Measurements from ENCODE around the gene VCAM1. TPM values are rescaled to one million over a fixed set of nuclear protein-coding genes. Genes with fewer than 3 reads are reported as not detected.

The VCAM1 gene
- total and polyA plus RNA-seq, 4 experiments from 2014 or later: not detected

GRCh38 chr1:100722221-100722620 is 2.7 kb downstream of the VCAM1 start:
- no peak overlapping the region for H3K4me3 ChIP-seq (ENCODE audit: low read length in 2 of 2)
- peaks cover 9 to 18% of the 10 kb centered on the region in 2 donors for H3K27me3 Mint-ChIP-seq
- ChIA-PET CTCF (ENCODE audit: partially characterized antibody) (no interaction called here), POLR2A (ENCODE audit: partially characterized antibody) (no interaction called here)
- intact Hi-C loops (cut with micrococcal nuclease): no loop called here
- no peaks in the 10 kb centered on the region for H3K9me3 ChIP-seq (ENCODE audit: control insufficient read depth in 1 of 2, low read length in 2 of 2)
- no peak overlapping the region for H3K27ac Mint-ChIP-seq
- no peak overlapping the region for H3K4me3 Mint-ChIP-seq
- H3K4me1 Mint-ChIP-seq: no peaks in the 10 kb centered on the region
- DNase-seq: no peak
- no peaks in the 10 kb centered on the region for H3K4me1 ChIP-seq (ENCODE audit: insufficient read depth, low read length)
- no peaks in the 10 kb centered on the region for H3K36me3 Mint-ChIP-seq
- no peak overlapping the region for H3K27ac ChIP-seq (ENCODE audit: low read depth, low read length)
- peaks cover 0 to 3% (median 0%) of the 10 kb centered on the region in 8 donors for H3K9me3 Mint-ChIP-seq
- peaks cover 5% of the 10 kb centered on the region for H3K27me3 ChIP-seq (ENCODE audit: insufficient read depth, low read length)
- no peaks in the 10 kb centered on the region for H3K36me3 ChIP-seq (ENCODE audit: insufficient read depth, low read length)

- Mint-ChIP-seq H3K36me3 (no peaks in the 10 kb centered on the region), H3K4me1 (no peaks in the 10 kb centered on the region), H3K27me3 (peaks cover 9 to 15% of the 10 kb centered on the region in 2 donors), H3K4me3 (no peak overlapping the region), H3K9me3 (peaks cover 0 to 3% (median 0%) of the 10 kb centered on the region in 8 donors), H3K27ac (no peak overlapping the region)
- CTCF ChIA-PET (ENCODE audit: partially characterized antibody): no interaction called here
- H3K9me3 ChIP-seq (ENCODE audit: control insufficient read depth in 1 of 2, low read length in 2 of 2): no peaks in the 10 kb centered on the region
- no peaks in the 10 kb centered on the region for H3K36me3 ChIP-seq (ENCODE audit: insufficient read depth, low read length)
- peaks cover 5% of the 10 kb centered on the region for H3K27me3 ChIP-seq (ENCODE audit: insufficient read depth, low read length)
- H3K27ac ChIP-seq (ENCODE audit: low read depth, low read length): no peak overlapping the region
- H3K4me3 ChIP-seq (ENCODE audit: low read length in 2 of 2): no peak overlapping the region
- POLR2A ChIA-PET (ENCODE audit: partially characterized antibody): no interaction called here
- H3K4me1 ChIP-seq (ENCODE audit: insufficient read depth, low read length): no peaks in the 10 kb centered on the region
- no peak for DNase-seq
- intact Hi-C loops (cut with micrococcal nuclease): no loop called here
Measured at GRCh38 chr1:100724281-100724680, 4.7 kb downstream of the VCAM1 start.

GRCh38 chr1:100730130-100730529 is 10.6 kb downstream of the VCAM1 start:
- no peaks in the 10 kb centered on the region for H3K27me3 ChIP-seq (ENCODE audit: insufficient read depth, low read length)
- H3K4me3 ChIP-seq (ENCODE audit: low read length in 2 of 2): no peak overlapping the region
- H3K9me3 ChIP-seq (ENCODE audit: control insufficient read depth in 1 of 2, low read length in 2 of 2): no peaks in the 10 kb centered on the region
- intact Hi-C loops (cut with micrococcal nuclease): no loop called here
- no peaks in the 10 kb centered on the region for H3K4me1 ChIP-seq (ENCODE audit: insufficient read depth, low read length)
- Mint-ChIP-seq H3K9me3 (peaks cover 0 to 3% (median 0%) of the 10 kb centered on the region in 8 donors), H3K4me1 (no peaks in the 10 kb centered on the region), H3K36me3 (no peaks in the 10 kb centered on the region), H3K27me3 (peaks cover 5 to 11% of the 10 kb centered on the region in 2 donors), H3K27ac (no peak overlapping the region), H3K4me3 (no peak overlapping the region)
- CTCF ChIA-PET (ENCODE audit: partially characterized antibody): no interaction called here
- DNase-seq: no peak
- no peaks in the 10 kb centered on the region for H3K36me3 ChIP-seq (ENCODE audit: insufficient read depth, low read length)
- POLR2A ChIA-PET (ENCODE audit: partially characterized antibody): no interaction called here
- no peak overlapping the region for H3K27ac ChIP-seq (ENCODE audit: low read depth, low read length)

GRCh38 chr1:100731309-100731708 is 11.8 kb downstream of the VCAM1 start:
- H3K9me3 ChIP-seq (ENCODE audit: control insufficient read depth in 1 of 2, low read length in 2 of 2): no peaks in the 10 kb centered on the region
- no peak overlapping the region for H3K27ac ChIP-seq (ENCODE audit: low read depth, low read length)
- H3K4me1 ChIP-seq (ENCODE audit: insufficient read depth, low read length): no peaks in the 10 kb centered on the region
- H3K36me3 Mint-ChIP-seq: no peaks in the 10 kb centered on the region
- H3K27me3 Mint-ChIP-seq: peaks cover 4 to 8% of the 10 kb centered on the region in 2 donors
- no peak for DNase-seq
- H3K36me3 ChIP-seq (ENCODE audit: insufficient read depth, low read length): no peaks in the 10 kb centered on the region
- H3K4me1 Mint-ChIP-seq: no peaks in the 10 kb centered on the region
- CTCF ChIA-PET (ENCODE audit: partially characterized antibody): no interaction called here
- no peak overlapping the region for H3K4me3 Mint-ChIP-seq
- peaks cover 0 to 2% (median 0%) of the 10 kb centered on the region in 8 donors for H3K9me3 Mint-ChIP-seq
- no peaks in the 10 kb centered on the region for H3K27me3 ChIP-seq (ENCODE audit: insufficient read depth, low read length)
- POLR2A ChIA-PET (ENCODE audit: partially characterized antibody): no interaction called here
- no peak overlapping the region for H3K27ac Mint-ChIP-seq
- intact Hi-C loops (cut with micrococcal nuclease): no loop called here
- H3K4me3 ChIP-seq (ENCODE audit: low read length in 2 of 2): no peak overlapping the region

GRCh38 chr1:100731758-100732157 is 12.2 kb downstream of the VCAM1 start:
- peaks cover 3 to 5% of the 10 kb centered on the region in 2 donors for H3K27me3 Mint-ChIP-seq
- intact Hi-C loops (cut with micrococcal nuclease): no loop called here
- H3K36me3 ChIP-seq (ENCODE audit: insufficient read depth, low read length): no peaks in the 10 kb centered on the region
- no peaks in the 10 kb centered on the region for H3K9me3 Mint-ChIP-seq
- H3K4me1 Mint-ChIP-seq: no peaks in the 10 kb centered on the region
- no peak overlapping the region for H3K27ac ChIP-seq (ENCODE audit: low read depth, low read length)
- no peak overlapping the region for H3K4me3 Mint-ChIP-seq
- DNase-seq: no peak
- no peak overlapping the region for H3K27ac Mint-ChIP-seq
- no peaks in the 10 kb centered on the region for H3K36me3 Mint-ChIP-seq
- H3K4me1 ChIP-seq (ENCODE audit: insufficient read depth, low read length): no peaks in the 10 kb centered on the region
- ChIA-PET POLR2A (ENCODE audit: partially characterized antibody) (no interaction called here), CTCF (ENCODE audit: partially characterized antibody) (no interaction called here)
- H3K4me3 ChIP-seq (ENCODE audit: low read length in 2 of 2): no peak overlapping the region
- no peaks in the 10 kb centered on the region for H3K9me3 ChIP-seq (ENCODE audit: control insufficient read depth in 1 of 2, low read length in 2 of 2)
- H3K27me3 ChIP-seq (ENCODE audit: insufficient read depth, low read length): no peaks in the 10 kb centered on the region

- CTCF ChIA-PET (ENCODE audit: partially characterized antibody): no interaction called here
- POLR2A ChIA-PET (ENCODE audit: partially characterized antibody): no interaction called here
- no peaks in the 10 kb centered on the region for H3K4me1 ChIP-seq (ENCODE audit: insufficient read depth, low read length)
- intact Hi-C loops (cut with micrococcal nuclease): no loop called here
- no peaks in the 10 kb centered on the region for H3K36me3 ChIP-seq (ENCODE audit: insufficient read depth, low read length)
- Mint-ChIP-seq H3K4me1 (no peaks in the 10 kb centered on the region), H3K36me3 (no peaks in the 10 kb centered on the region), H3K4me3 (no peak overlapping the region), H3K9me3 (no peaks in the 10 kb centered on the region), H3K27ac (no peak overlapping the region), H3K27me3 (peaks cover under 1 to 4% of the 10 kb centered on the region in 2 donors)
- H3K9me3 ChIP-seq (ENCODE audit: control insufficient read depth in 1 of 2, low read length in 2 of 2): no peaks in the 10 kb centered on the region
- no peak for DNase-seq
- H3K27me3 ChIP-seq (ENCODE audit: insufficient read depth, low read length): no peaks in the 10 kb centered on the region
- H3K4me3 ChIP-seq (ENCODE audit: low read length in 2 of 2): no peak overlapping the region
- no peak overlapping the region for H3K27ac ChIP-seq (ENCODE audit: low read depth, low read length)
Measured at GRCh38 chr1:100734676-100735075, 15.1 kb downstream of the VCAM1 start.

GRCh38 chr1:100735244-100735643 is 15.7 kb downstream of the VCAM1 start:
- Mint-ChIP-seq H3K36me3 (no peaks in the 10 kb centered on the region), H3K9me3 (no peaks in the 10 kb centered on the region), H3K4me3 (no peak overlapping the region), H3K27ac (no peak overlapping the region), H3K27me3 (peaks cover 0 to 4% of the 10 kb centered on the region in 2 donors), H3K4me1 (no peaks in the 10 kb centered on the region)
- H3K27ac ChIP-seq (ENCODE audit: low read depth, low read length): no peak overlapping the region
- H3K4me3 ChIP-seq (ENCODE audit: low read length in 2 of 2): no peak overlapping the region
- H3K27me3 ChIP-seq (ENCODE audit: insufficient read depth, low read length): no peaks in the 10 kb centered on the region
- ChIA-PET CTCF (ENCODE audit: partially characterized antibody) (no interaction called here), POLR2A (ENCODE audit: partially characterized antibody) (no interaction called here)
- intact Hi-C loops (cut with micrococcal nuclease): no loop called here
- no peaks in the 10 kb centered on the region for H3K9me3 ChIP-seq (ENCODE audit: control insufficient read depth in 1 of 2, low read length in 2 of 2)
- no peaks in the 10 kb centered on the region for H3K36me3 ChIP-seq (ENCODE audit: insufficient read depth, low read length)
- no peaks in the 10 kb centered on the region for H3K4me1 ChIP-seq (ENCODE audit: insufficient read depth, low read length)
- DNase-seq: no peak

GRCh38 chr1:100736324-100736723 is 16.8 kb downstream of the VCAM1 start:
- Histone ChIP-seq H3K27me3 (ENCODE audit: insufficient read depth, low read length) (no peaks in the 10 kb centered on the region), H3K36me3 (ENCODE audit: insufficient read depth, low read length) (no peaks in the 10 kb centered on the region), H3K27ac (ENCODE audit: low read depth, low read length) (no peak overlapping the region), H3K9me3 (ENCODE audit: control insufficient read depth in 1 of 2, low read length in 2 of 2) (no peaks in the 10 kb centered on the region), H3K4me1 (ENCODE audit: insufficient read depth, low read length) (no peaks in the 10 kb centered on the region), H3K4me3 (ENCODE audit: low read length in 2 of 2) (no peak overlapping the region)
- CTCF ChIA-PET (ENCODE audit: partially characterized antibody): no interaction called here
- peaks cover 0 to 5% of the 10 kb centered on the region in 2 donors for H3K27me3 Mint-ChIP-seq
- H3K4me1 Mint-ChIP-seq: no peaks in the 10 kb centered on the region
- no peak for DNase-seq
- no peak overlapping the region for H3K27ac Mint-ChIP-seq
- intact Hi-C loops (cut with micrococcal nuclease): no loop called here
- POLR2A ChIA-PET (ENCODE audit: partially characterized antibody): no interaction called here
- H3K36me3 Mint-ChIP-seq: no peaks in the 10 kb centered on the region
- H3K4me3 Mint-ChIP-seq: no peak overlapping the region
- H3K9me3 Mint-ChIP-seq: peaks cover 0 to 1% (median 0%) of the 10 kb centered on the region in 8 donors
